Esophagus (tissue), 2 donors: ENCODE measurements around the gene ZSWIM9. TPM values are rescaled to one million over a fixed set of nuclear protein-coding genes. Genes with fewer than 3 reads are reported as not detected.

ENCODE experiments used
- H3K27ac ChIP-seq, 2 donors: one replicate each; pipeline ENCODE4 v1.5.1; 2013; ENCODE audit warnings: low read depth in 2 of 2, mild to moderate bottlenecking in 2 of 2, inconsistent platforms in 1 of 2, low read length in 1 of 2, moderate library complexity in 1 of 2
- H3K27me3 ChIP-seq, 2 donors: one replicate each; pipeline ENCODE4 v1.6.1; 2013; ENCODE audit warnings: low read length in 2 of 2, control low read depth in 1 of 2, mild to moderate bottlenecking in 1 of 2; ENCODE audit not compliant: insufficient read depth in 2 of 2, control insufficient read depth in 1 of 2
- H3K36me3 ChIP-seq, 2 donors: one replicate each; pipeline ENCODE4 v1.6.1; 2013; ENCODE audit warnings: low read length in 1 of 2; ENCODE audit not compliant: control insufficient read depth in 2 of 2, insufficient read depth in 2 of 2
- H3K4me1 ChIP-seq, 2 donors: one replicate each; pipeline ENCODE4 v1.6.1; 2013; ENCODE audit warnings: low read length in 1 of 2; ENCODE audit not compliant: control insufficient read depth in 2 of 2, insufficient read depth in 2 of 2
- H3K4me3 ChIP-seq, 2 donors: one replicate each; pipeline ENCODE4 v1.5.1; 2013; ENCODE audit warnings: low read length in 2 of 2, mild to moderate bottlenecking in 2 of 2, low read depth in 1 of 2, moderate library complexity in 1 of 2
- H3K9me3 ChIP-seq, 2 donors: one replicate each; pipeline ENCODE4 v1.6.1; 2013; ENCODE audit warnings: mild to moderate bottlenecking in 2 of 2, low read depth in 1 of 2, low read length in 1 of 2, moderate library complexity in 1 of 2; ENCODE audit not compliant: control insufficient read depth in 2 of 2, insufficient read depth in 1 of 2
- WGBS, 2 donors: extraction: QIAGEN DNeasy Blood & Tissue Kit; methylation state at CpG; one replicate each; pipeline ENCODE4 v1.1.7; 2013; 5-methylcytosine and 5-hydroxymethylcytosine counted together
- polyA plus RNA-seq, 2 donors: library from polyadenylated mRNA; stranded (reverse); fragments of 200-250 nt; gene quantifications; one replicate each; pipeline ENCODE4 v1.2.3, GENCODE V29; 2013
- donor health status: healthy with polysubstance abuse.
- donor health status: Bipolar disorder and iron deficiency.

The ZSWIM9 gene
- polyA plus RNA-seq, 2 donors: 3.2 TPM

DNA sequence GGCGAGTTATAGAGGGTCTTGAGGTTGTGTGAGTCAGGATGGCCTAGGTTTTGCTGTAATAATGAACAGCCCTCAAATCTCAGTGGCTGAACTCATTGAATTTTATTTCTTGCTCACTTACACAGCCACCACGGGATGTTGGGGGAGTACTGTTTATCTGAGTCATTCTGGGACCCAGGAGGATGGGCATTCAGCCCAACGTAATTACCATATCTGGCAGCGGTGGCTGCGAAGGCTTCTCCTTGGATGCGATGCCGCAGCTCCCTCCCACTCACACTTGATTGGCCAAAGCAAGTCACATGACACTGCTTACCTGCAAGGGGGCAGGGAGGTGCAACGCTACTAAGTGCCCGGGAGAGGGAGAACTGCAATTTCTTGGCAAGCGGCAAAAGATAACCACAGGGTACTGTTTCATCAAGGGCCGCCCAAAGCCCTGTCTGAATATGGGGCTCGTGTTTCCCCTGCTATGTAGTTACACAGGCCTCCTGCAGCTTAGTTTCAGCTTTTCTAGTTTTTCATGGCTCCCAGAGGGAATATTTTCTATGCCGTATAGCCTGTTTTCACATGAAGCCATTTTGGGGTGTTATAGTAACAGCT lies 19.9 kb downstream of the ZSWIM9 start:
- Histone ChIP-seq H3K27me3 (no peaks in the 10 kb centered on the region), H3K9me3 (no peaks in the 10 kb centered on the region), H3K4me1 (no peaks in the 10 kb centered on the region), H3K27ac (no peak overlapping the region), H3K4me3 (no peak overlapping the region), H3K36me3 (peaks cover 0 to 14% of the 10 kb centered on the region in 2 donors)
- 78 to 80% methylated on average over 13 of the region's 13 CpGs for WGBS, 2 donors

DNA sequence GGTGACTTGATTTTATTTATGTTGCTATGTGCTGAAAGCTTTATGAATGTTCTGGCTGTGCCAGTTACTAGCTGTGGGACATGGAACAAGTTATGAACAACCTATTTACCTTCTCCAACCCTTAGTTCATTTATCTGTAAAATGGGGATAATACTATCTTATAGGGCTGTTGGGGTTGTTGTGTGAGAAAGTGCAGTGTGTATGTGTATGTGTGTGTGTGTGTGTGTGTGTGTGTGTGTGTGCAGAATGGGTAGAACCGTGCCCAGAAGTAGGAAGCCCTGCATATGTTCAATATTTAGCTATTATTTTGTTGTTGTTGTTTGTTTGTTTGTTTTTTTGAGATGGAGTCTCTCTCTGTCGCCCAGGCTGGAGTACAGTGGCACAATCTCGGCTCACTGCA lies 20.4 kb downstream of the ZSWIM9 start:
- Histone ChIP-seq H3K36me3 (peaks cover 0 to 14% of the 10 kb centered on the region in 2 donors), H3K4me3 (no peak overlapping the region), H3K27me3 (no peaks in the 10 kb centered on the region), H3K4me1 (no peaks in the 10 kb centered on the region), H3K9me3 (no peaks in the 10 kb centered on the region), H3K27ac (no peak overlapping the region)
- 87 to 92% methylated on average over 3 of the region's 3 CpGs for WGBS, 2 donors

DNA sequence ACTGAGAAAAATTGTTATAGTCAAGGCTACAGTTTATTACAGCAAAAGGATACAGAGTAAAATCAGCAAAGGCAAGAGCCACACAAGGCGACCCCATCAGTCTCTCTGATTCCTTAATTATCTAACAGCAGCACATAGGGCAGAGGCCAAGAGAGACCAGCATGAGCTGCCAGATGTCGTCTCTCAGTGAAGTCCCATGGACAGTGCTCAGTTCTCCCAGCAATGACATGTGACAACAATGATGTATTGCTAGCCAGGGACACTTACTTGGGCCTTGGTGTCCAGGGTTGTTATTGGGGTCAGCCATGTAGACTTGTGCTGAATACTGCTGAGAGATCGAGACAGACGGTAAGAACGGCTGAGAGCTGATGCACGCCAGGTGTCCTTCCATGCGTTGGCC lies 22.3 kb downstream of the ZSWIM9 start:
- no peaks in the 10 kb centered on the region for H3K9me3 ChIP-seq
- H3K4me1 ChIP-seq: peaks cover 3 to 4% of the 10 kb centered on the region in 2 donors
- WGBS, 2 donors: 84 to 86% methylated on average over 7 of the region's 7 CpGs
- H3K27me3 ChIP-seq: no peaks in the 10 kb centered on the region
- no peak overlapping the region for H3K27ac ChIP-seq
- no peak overlapping the region for H3K4me3 ChIP-seq
- H3K36me3 ChIP-seq: peaks cover 0 to 14% of the 10 kb centered on the region in 2 donors

DNA sequence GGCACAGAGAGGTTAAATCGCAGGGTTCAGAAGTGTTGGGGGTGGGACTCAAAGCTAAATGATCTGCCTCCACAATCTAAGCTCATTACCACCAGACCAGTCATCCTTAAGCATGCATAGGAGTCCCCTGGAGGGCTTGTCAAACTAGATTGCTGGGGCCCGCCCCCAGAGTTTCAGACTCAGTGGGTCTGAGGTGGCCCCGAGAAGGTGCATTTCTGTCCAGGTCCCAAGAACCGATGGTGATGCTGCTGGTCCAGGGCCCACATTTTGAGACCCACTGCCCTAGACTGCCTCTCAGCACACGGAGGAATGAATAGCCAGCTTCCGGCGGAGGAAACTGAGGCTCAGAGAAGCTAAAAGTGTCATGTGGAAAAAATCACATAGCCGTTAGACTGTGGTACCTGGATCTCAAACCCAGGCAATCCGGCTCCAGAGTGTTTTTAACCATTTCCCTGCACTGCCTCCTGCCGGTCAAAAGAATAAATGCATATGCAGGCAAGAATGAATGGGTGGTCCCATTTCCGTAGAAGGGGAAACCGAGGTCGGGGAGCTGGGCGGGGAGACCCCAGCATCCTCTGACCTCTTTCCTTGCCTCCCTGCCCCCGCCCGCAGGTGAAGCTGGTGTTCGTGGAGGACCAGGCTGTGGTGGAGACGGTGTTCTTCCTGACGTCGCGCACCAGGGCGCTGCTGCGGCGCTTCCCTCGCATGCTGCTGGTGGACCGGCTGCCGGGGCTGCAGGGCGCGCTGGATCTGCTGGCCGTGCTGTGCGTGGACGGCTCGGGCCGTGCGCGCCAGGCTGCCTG lies 23.8 kb downstream of the ZSWIM9 start:
- H3K27me3 ChIP-seq: no peaks in the 10 kb centered on the region
- no peaks in the 10 kb centered on the region for H3K9me3 ChIP-seq
- peaks cover 3 to 4% of the 10 kb centered on the region in 2 donors for H3K4me1 ChIP-seq
- no peak overlapping the region for H3K27ac ChIP-seq
- peaks cover 0 to 9% of the 10 kb centered on the region in 2 donors for H3K36me3 ChIP-seq
- H3K4me3 ChIP-seq: no peak overlapping the region
- 78% methylated on average over 36 of the region's 36 CpGs for WGBS, 2 donors

DNA sequence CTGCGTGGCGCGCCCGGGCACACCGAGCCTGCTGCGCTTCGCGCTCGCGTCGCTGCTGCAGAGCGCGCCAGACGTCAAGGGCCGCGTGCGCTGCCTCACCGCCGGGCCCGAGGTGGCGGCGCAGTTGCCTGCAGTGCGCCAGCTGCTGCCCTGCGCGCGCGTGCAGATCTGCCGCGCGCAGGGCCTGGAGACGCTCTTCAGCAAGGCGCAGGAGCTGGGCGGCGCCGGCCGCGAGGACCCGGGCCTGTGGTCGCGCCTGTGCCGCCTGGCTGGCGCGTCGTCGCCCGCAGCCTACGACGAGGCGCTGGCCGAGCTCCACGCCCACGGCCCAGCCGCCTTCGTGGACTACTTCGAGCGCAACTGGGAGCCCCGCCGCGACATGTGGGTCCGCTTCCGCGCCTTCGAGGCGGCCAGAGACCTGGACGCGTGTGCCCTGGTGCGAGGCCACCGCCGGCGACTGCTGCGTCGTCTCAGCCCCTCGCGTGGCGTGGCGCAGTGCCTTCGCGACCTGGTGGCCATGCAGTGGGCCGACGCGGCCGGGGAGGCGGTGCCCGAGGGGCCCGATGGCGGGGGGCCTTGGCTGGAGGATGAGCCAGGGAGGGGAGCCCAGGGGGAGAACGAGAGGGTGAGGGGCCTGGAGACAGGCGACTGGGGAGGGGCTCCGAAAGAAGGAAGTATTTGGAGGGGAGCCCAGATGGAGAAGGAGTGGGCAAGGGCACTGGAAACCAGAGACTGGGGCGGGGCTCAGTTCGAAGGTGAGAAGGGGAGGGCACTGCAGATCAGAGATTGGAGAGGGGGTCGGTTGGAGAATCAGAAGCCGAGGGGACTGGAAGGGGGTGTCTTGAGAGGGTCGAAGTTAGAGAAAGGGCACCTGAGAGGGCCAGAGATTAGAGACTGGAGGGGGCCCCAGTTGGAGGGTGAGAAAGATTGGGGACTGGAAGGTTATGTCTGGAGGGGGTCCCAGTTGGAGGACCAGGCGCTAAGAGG lies 24.7 kb downstream of the ZSWIM9 start:
- H3K9me3 ChIP-seq: no peaks in the 10 kb centered on the region
- peaks cover 3 to 4% of the 10 kb centered on the region in 2 donors for H3K4me1 ChIP-seq
- no peaks in the 10 kb centered on the region for H3K27me3 ChIP-seq
- H3K4me3 ChIP-seq: no peak overlapping the region
- no peak overlapping the region for H3K27ac ChIP-seq
- WGBS, 2 donors: 80% methylated on average over 95 of the region's 95 CpGs
- H3K36me3 ChIP-seq: peaks cover 0 to 9% of the 10 kb centered on the region in 2 donors

GRCh38 chr19:48196321-48196763 lies 25.9 kb downstream of the ZSWIM9 start:
- 65 to 67% methylated on average over 23 of the region's 23 CpGs for WGBS, 2 donors
- Histone ChIP-seq H3K27ac (no peak overlapping the region), H3K4me3 (no peak overlapping the region), H3K36me3 (peaks cover 0 to 9% of the 10 kb centered on the region in 2 donors), H3K9me3 (no peaks in the 10 kb centered on the region), H3K27me3 (no peaks in the 10 kb centered on the region), H3K4me1 (peaks cover 3 to 4% of the 10 kb centered on the region in 2 donors)

GRCh38 chr19:48196933-48197665 lies 26.6 kb downstream of the ZSWIM9 start:
- WGBS, 2 donors: 40 to 45% methylated on average over 13 of the region's 13 CpGs
- Histone ChIP-seq H3K27ac (no peak overlapping the region), H3K4me3 (no peak overlapping the region), H3K9me3 (no peaks in the 10 kb centered on the region), H3K36me3 (peaks cover 0 to 5% of the 10 kb centered on the region in 2 donors), H3K4me1 (peaks cover 3 to 4% of the 10 kb centered on the region in 2 donors), H3K27me3 (no peaks in the 10 kb centered on the region)

GRCh38 chr19:48203222-48203793 lies 32.8 kb downstream of the ZSWIM9 start:
- peaks cover 0 to 2% of the 10 kb centered on the region in 2 donors for H3K4me1 ChIP-seq
- no peaks in the 10 kb centered on the region for H3K9me3 ChIP-seq
- H3K27ac ChIP-seq: peak overlapping the region; percentile 25 to 77
- no peaks in the 10 kb centered on the region for H3K27me3 ChIP-seq
- 10 to 15% methylated on average over 5 of the region's 5 CpGs for WGBS, 2 donors
- H3K36me3 ChIP-seq: no peaks in the 10 kb centered on the region
- H3K4me3 ChIP-seq: peak overlapping the region; percentile 67 to 88
